HCT116 (cell line): ENCODE data around the gene DLG2. TPM values are rescaled to one million over a fixed set of nuclear protein-coding genes. Genes with fewer than 3 reads are reported as not detected.

Source experiments
- ATAC-seq: fragments of 200-7000 bp; cut with Tn5 transposase; 2 replicates; pipeline ENCODE4 v1.9.1; 2020; ENCODE audit warnings: mild to moderate bottlenecking, moderate library complexity
- BruUV-seq: library from RNA; stranded (reverse); fragments of 400-500 nt; replicated peaks from 2 replicates; lab custom pipeline; 2021; lab: Mats Ljungman, UMichigan
- CTCF ChIA-PET: fragments of 300-600 bp; sonication (Branson Sonifier 250); formaldehyde crosslinking; loops from one replicate; lab custom pipeline; 2021; ENCODE audit warnings: antibody characterized with exemption; lab: Charles Lee
- POLR2A ChIA-PET: fragments of 300-600, 350-600 bp; sonication (Branson Sonifier 250); formaldehyde crosslinking; loops from one replicate; lab custom pipeline; 2021; ENCODE audit warnings: antibody characterized with exemption; lab: Charles Lee
- RAD21 ChIA-PET, 2 experiments: fragments of 300-600 bp; sonication (Branson Sonifier 250); formaldehyde crosslinking; loops; one replicate each; lab custom pipeline; 2023; ENCODE audit warnings: low total read pairs in 2 of 2; ENCODE audit not compliant: uncharacterized antibody in 2 of 2, unreplicated experiment in 2 of 2, low non-redundant PET in 1 of 2; lab: Charles Lee
- DNase-seq: peaks from one replicate; pipeline ENCODE4 v3.0.0-alpha.2; 2010; ENCODE audit warnings: low read depth, low spot score
- H2AFZ ChIP-seq: fragments of 200-600 bp; shearing (Covaris generic), sonication (generic); 2 replicates; pipeline ENCODE4 v1.6.1; 2017; ENCODE audit warnings: low read depth, mixed run types, mixed read lengths, antibody characterized with exemption, low read length; ENCODE audit not compliant: poor library complexity, severe bottlenecking
- H3K27ac ChIP-seq: 2 replicates; pipeline ENCODE4 v1.5.1; 2012; ENCODE audit warnings: low read depth, low read length
- H3K27me3 ChIP-seq: fragments of 200-600 bp; sonication (generic); 2 replicates; pipeline ENCODE4 v1.6.1; 2016; ENCODE audit warnings: mixed run types, low read length, mixed read lengths; ENCODE audit not compliant: insufficient read depth
- H3K36me3 ChIP-seq, 2 experiments: fragments of 200-500 bp in 1 of 2; fragments of 200-600 bp in 1 of 2; sonication (Bioruptor generic) in 1 of 2; sonication (generic) in 1 of 2; 2 replicates each; pipeline versions ENCODE4 v1.5.1 to v1.6.1; 2014 to 2016; ENCODE audit warnings: low read length in 2 of 2, inconsistent platforms in 1 of 2, mixed read lengths in 1 of 2, mixed run types in 1 of 2; ENCODE audit not compliant: insufficient read depth in 2 of 2, control insufficient read depth in 1 of 2
- H3K4me1 ChIP-seq, 2 experiments: fragments of 200-600 bp in 1 of 2; sonication (generic) in 1 of 2; 2 replicates each; pipeline versions ENCODE4 v1.5.1 to v1.6.1; 2012 to 2017; ENCODE audit warnings: low read length in 2 of 2, inconsistent platforms in 1 of 2, mild to moderate bottlenecking in 1 of 2, mixed read lengths in 1 of 2, mixed run types in 1 of 2, moderate library complexity in 1 of 2; ENCODE audit not compliant: insufficient read depth in 2 of 2, control insufficient read depth in 1 of 2
- H3K4me2 ChIP-seq: fragments of 200-600 bp; sonication (generic); 2 replicates; pipeline ENCODE4 v1.6.1; 2017; ENCODE audit warnings: mixed run types, low read length, mixed read lengths
- H3K4me3 ChIP-seq, 2 experiments: fragments of 200-600 bp in 1 of 2; sonication (generic) in 1 of 2; replicated peaks in 1 of 2; 2 replicates each; pipeline ENCODE4 v1.5.1; 2011 to 2016; ENCODE audit warnings: low read length in 2 of 2, control low read depth in 1 of 2, low read depth in 1 of 2, mild to moderate bottlenecking in 1 of 2, mixed read lengths in 1 of 2, mixed run types in 1 of 2
- H3K79me2 ChIP-seq: fragments of 200-600 bp; sonication (generic); 2 replicates; pipeline ENCODE4 v1.6.1; 2017; ENCODE audit warnings: mild to moderate bottlenecking, mixed run types, low read length, moderate library complexity, mixed read lengths; ENCODE audit not compliant: insufficient read depth
- H3K9ac ChIP-seq: fragments of 200-600 bp; sonication (generic); 2 replicates; pipeline ENCODE4 v1.6.1; 2016; ENCODE audit warnings: low read length, mixed read lengths
- H3K9me2 ChIP-seq: fragments of 200-600 bp; sonication (generic), shearing (Covaris generic); 2 replicates; pipeline ENCODE4 v1.6.1; 2017; ENCODE audit warnings: mixed run types, mild to moderate bottlenecking, moderate library complexity; ENCODE audit not compliant: insufficient read depth
- H3K9me3 ChIP-seq, 2 experiments: fragments of 200-500 bp in 1 of 2; fragments of 200-600 bp in 1 of 2; sonication (Bioruptor generic) in 1 of 2; sonication (generic) in 1 of 2; 2 replicates each; pipeline ENCODE4 v1.6.1; 2014 to 2017; ENCODE audit warnings: low read length in 2 of 2, mixed read lengths in 2 of 2, inconsistent platforms in 1 of 2, low read depth in 1 of 2, mild to moderate bottlenecking in 1 of 2, mixed run types in 1 of 2, moderate library complexity in 1 of 2; ENCODE audit not compliant: control insufficient read depth in 1 of 2, insufficient read depth in 1 of 2
- H4K20me1 ChIP-seq: fragments of 200-600 bp; sonication (generic), shearing (Covaris generic); 2 replicates; pipeline ENCODE4 v1.6.1; 2017; ENCODE audit warnings: mixed run types, mild to moderate bottlenecking, moderate library complexity; ENCODE audit not compliant: insufficient read depth
- EGR1 ChIP-seq: IDR thresholded peaks from 2 replicates; pipeline ENCODE4 v1.6.1; 2012; ENCODE audit warnings: low read depth
- EZH2 ChIP-seq: fragments of 200-600 bp; sonication (generic); IDR thresholded peaks from 2 replicates; pipeline ENCODE4 v1.6.1; 2017; ENCODE audit warnings: antibody characterized with exemption, mixed run types
- EZH2phosphoT487 ChIP-seq: fragments of 200-600 bp; IDR thresholded peaks from 2 replicates; pipeline ENCODE4 v1.6.1; 2018; ENCODE audit warnings: antibody characterized with exemption, borderline replicate concordance
- MAX ChIP-seq: IDR thresholded peaks from 2 replicates; pipeline ENCODE4 v1.6.1; 2012
- RAD21 ChIP-seq: IDR thresholded peaks from 2 replicates; pipeline ENCODE4 v1.6.1; 2012; ENCODE audit warnings: low read depth, mild to moderate bottlenecking
- SIN3A ChIP-seq: IDR thresholded peaks from 2 replicates; pipeline ENCODE4 v1.6.1; 2012; ENCODE audit warnings: low read depth
- YY1 ChIP-seq: IDR thresholded peaks from 2 replicates; pipeline ENCODE4 v1.6.1; 2011; ENCODE audit warnings: low read length, low read depth, moderate library complexity, mild to moderate bottlenecking; ENCODE audit not compliant: insufficient replicate concordance; ENCODE audit errors: extremely low read depth
- ZBTB33 ChIP-seq: IDR thresholded peaks from 2 replicates; pipeline ENCODE4 v1.6.1; 2011; ENCODE audit warnings: mild to moderate bottlenecking, low read length, moderate library complexity; ENCODE audit not compliant: insufficient replicate concordance; ENCODE audit errors: extremely low read depth
- ZNF274 ChIP-seq: fragments of 200-500 bp; sonication (Bioruptor generic); IDR thresholded peaks from 2 replicates; pipeline ENCODE4 v1.6.1; 2014; ENCODE audit warnings: mild to moderate bottlenecking, low read depth, low read length, inconsistent platforms
- intact Hi-C: fragments of 100-400 bp; cut with micrococcal nuclease; formaldehyde crosslinking; loops from 2 replicates; pipeline ENCODE4 v1.10.0; 2022
- total RNA-seq: library from RNA; stranded (reverse); gene quantifications from one replicate; pipeline ENCODE4 v1.2.1, GENCODE V29; 2021; ENCODE audit not compliant: unreplicated experiment

DLG2 gene
- total RNA-seq, 1 experiment from 2014 or later = 2.4 TPM

- no peaks in the 10 kb centered on the region for H3K4me1 ChIP-seq
- H4K20me1 ChIP-seq = no peaks in the 10 kb centered on the region; the same call in 1 of the 2 replicates
- intact Hi-C loops = no loop called here
- H3K4me2 ChIP-seq = no peak overlapping the region
- no peak overlapping the region for H3K9ac ChIP-seq
- ChIA-PET RAD21 (no interaction called here), POLR2A (no interaction called here), CTCF (no interaction called here)
- DNase-seq (no peak), ATAC-seq (no peak)
- H2AFZ ChIP-seq = no peak overlapping the region
- H3K79me2 ChIP-seq = no peaks in the 10 kb centered on the region
- no peaks in the 10 kb centered on the region for H3K36me3 ChIP-seq
- no peak overlapping the region for H3K4me3 ChIP-seq
- no peaks in the 10 kb centered on the region for H3K9me2 ChIP-seq
- no TSS peak for BruUV-seq
- H3K9me3 ChIP-seq = no peaks in the 10 kb centered on the region
- TF ChIP-seq EGR1 (no peak), YY1 (no peak), EZH2 (no peak), ZNF274 (no peak), SIN3A (no peak), RAD21 (no peak), ZBTB33 (no peak), EZH2phosphoT487 (no peak), MAX (no peak)
- H3K27ac ChIP-seq = no peak overlapping the region
- H3K27me3 ChIP-seq = no peaks in the 10 kb centered on the region
Observed at GRCh38 chr11:85062659-85063058, 564.5 kb downstream of the DLG2 start.
